GM21529 (cell line): ENCODE measurements around the gene KLHL34.

ENCODE experiments used
- ATAC-seq: cut with Tn5 transposase; IDR thresholded peaks from one replicate; pipeline ENCODE4 v1.9.1; 2021; ENCODE audit not compliant: unreplicated experiment

Gene KLHL34

GRCh38 chrX:21655901-21656586 lies 2.1 kb downstream of the KLHL34 start:
- no peak for ATAC-seq

GRCh38 chrX:21645886-21646285 lies 12.2 kb downstream of the KLHL34 start:
- no peak for ATAC-seq

- ATAC-seq = no peak
These were observed 12.7 kb downstream of the KLHL34 start for GRCh38 chrX:21645431-21645830.

GRCh38 chrX:21639775-21640174 lies 18.4 kb downstream of the KLHL34 start:
- ATAC-seq = no peak

GRCh38 chrX:21638311-21638710 lies 19.8 kb downstream of the KLHL34 start:
- ATAC-seq = no peak

GRCh38 chrX:21632027-21632426 lies 26.1 kb downstream of the KLHL34 start:
- no peak for ATAC-seq

GRCh38 chrX:21623778-21624501 lies 34.2 kb downstream of the KLHL34 start:
- ATAC-seq = no peak

- no peak for ATAC-seq
These were observed 37.9 kb downstream of the KLHL34 start for GRCh38 chrX:21620234-21620633.

- ATAC-seq = no peak
These were observed 41.7 kb downstream of the KLHL34 start for GRCh38 chrX:21616386-21616785.

GRCh38 chrX:21612154-21612553 lies 46.0 kb downstream of the KLHL34 start:
- ATAC-seq = no peak

GRCh38 chrX:21610168-21610567 lies 48.0 kb downstream of the KLHL34 start:
- ATAC-seq = no peak

GRCh38 chrX:21606002-21606401 lies 52.1 kb downstream of the KLHL34 start:
- ATAC-seq = no peak
